ENCODE data around the gene ACAT1.

Gene ACAT1

DNA sequence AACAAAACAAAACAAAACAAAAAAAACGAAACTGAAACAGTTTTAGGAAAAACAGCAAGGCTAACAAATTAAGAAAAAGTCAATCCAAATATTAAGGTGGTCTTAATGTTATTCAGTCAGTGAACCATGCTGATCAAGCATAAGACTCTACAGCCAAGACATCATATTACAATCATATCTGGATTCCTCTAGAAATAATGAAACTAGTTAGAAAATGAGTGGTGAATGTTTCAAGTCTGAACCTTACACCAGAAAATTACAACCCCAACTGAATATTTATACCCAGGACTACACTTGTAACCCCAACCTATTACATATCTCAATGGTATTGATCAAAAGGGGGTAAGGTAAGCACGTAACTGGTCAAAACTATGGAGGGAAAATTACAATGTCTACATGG is 48.8 kb downstream of the ACAT1 start:
- DNase-seq (ENCODE audit: low read depth), result no peak
- H3K4me3 ChIP-seq (ENCODE audit: control insufficient read depth, low read depth, low read length), result no peak overlapping the region
- TF ChIP-seq, protein P1, sequence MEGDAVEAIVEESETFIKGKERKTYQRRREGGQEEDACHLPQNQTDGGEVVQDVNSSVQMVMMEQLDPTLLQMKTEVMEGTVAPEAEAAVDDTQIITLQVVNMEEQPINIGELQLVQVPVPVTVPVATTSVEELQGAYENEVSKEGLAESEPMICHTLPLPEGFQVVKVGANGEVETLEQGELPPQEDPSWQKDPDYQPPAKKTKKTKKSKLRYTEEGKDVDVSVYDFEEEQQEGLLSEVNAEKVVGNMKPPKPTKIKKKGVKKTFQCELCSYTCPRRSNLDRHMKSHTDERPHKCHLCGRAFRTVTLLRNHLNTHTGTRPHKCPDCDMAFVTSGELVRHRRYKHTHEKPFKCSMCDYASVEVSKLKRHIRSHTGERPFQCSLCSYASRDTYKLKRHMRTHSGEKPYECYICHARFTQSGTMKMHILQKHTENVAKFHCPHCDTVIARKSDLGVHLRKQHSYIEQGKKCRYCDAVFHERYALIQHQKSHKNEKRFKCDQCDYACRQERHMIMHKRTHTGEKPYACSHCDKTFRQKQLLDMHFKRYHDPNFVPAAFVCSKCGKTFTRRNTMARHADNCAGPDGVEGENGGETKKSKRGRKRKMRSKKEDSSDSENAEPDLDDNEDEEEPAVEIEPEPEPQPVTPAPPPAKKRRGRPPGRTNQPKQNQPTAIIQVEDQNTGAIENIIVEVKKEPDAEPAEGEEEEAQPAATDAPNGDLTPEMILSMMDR (IDR thresholded peaks at IDR 0.05; ENCODE audit: control insufficient read depth, insufficient read depth, low read depth, low read length, missing control alignments), result no peak

DNA sequence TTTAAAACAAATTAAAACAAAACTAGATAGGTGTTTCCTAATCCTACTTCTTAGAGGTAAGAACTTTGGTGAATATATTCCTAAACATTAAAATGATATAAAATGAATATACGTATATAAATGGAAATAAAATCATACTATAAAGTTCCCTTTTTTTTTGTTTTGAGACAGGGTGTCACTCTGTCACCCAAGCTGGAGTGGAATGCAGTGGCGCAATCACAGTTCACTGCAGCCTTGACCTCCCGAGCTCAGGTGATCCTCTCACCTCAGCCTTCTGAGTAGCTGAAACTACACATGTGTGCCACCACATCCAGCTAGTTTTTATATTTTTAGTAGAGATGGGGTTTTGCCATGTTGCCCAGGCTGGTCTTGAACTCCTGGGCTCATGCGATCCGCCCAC is 56.2 kb downstream of the ACAT1 start:
- no peak for DNase-seq (ENCODE audit: low read depth)
- TF ChIP-seq, protein P1 (IDR thresholded peaks at IDR 0.05; ENCODE audit: control insufficient read depth, insufficient read depth, low read depth, low read length, missing control alignments), result no peak

DNA sequence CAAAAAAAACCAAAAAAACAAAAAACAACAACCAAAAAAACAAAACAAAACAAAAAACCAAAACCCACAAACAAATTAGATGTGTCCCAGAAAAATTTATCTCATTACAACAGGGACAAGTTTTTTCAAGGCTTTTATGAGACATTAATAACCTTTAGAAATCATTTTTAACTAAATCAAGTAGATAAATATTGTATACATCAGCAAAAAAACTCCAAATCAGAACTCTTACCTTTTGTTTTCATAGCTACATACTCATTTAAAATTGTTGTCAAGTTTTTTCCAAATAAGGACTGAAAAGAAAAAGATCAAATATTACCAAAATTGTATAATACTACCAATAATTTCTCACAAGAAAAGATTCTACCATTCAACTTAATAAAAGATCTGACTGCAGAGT is 72.4 kb downstream of the ACAT1 start:
- no peak for DNase-seq (ENCODE audit: low read depth)
- no peak overlapping the region for H3K4me3 ChIP-seq (ENCODE audit: control insufficient read depth, low read depth, low read length)
- TF ChIP-seq, protein P1 (IDR thresholded peaks at IDR 0.05; ENCODE audit: control insufficient read depth, insufficient read depth, low read depth, low read length, missing control alignments), result no peak

More for the DNA sequence above, 56.2 kb downstream of the ACAT1 start:
- H3K4me3 ChIP-seq (ENCODE audit: control insufficient read depth, low read depth, low read length), result no peak overlapping the region

DNA sequence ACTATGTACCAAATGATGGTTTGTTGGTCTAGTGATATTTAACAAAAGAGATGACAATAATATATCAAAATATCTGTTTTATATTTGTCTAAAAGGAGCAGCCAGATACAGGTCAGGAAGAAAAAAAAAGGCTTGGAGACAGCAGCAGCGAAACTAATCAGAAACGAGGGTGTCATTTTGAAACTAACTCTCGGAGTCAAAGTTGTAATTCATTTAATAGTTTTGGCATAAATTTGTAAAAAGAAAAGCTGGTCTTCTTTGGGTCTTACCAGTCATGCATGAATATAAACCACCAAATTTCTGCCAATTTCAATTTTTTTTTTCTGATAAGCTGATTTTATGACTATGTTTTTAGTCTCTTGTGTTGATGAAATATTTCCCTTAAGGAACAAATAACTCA is 75.5 kb downstream of the ACAT1 start:
- H3K4me3 ChIP-seq (ENCODE audit: control insufficient read depth, low read depth, low read length), result no peak overlapping the region
- DNase-seq (ENCODE audit: low read depth), result no peak
- TF ChIP-seq, protein P1 (IDR thresholded peaks at IDR 0.05; ENCODE audit: control insufficient read depth, insufficient read depth, low read depth, low read length, missing control alignments), result no peak

All from AG09309 (cell line).